ENCODE measurements around the gene PCDH18. TPM values are rescaled to one million over a fixed set of nuclear protein-coding genes. Genes with fewer than 3 reads are reported as not detected.
"Not testable (repeated sequence)": the region's sequence is repeated elsewhere in the genome, so short reads cannot be mapped to it uniquely, and the experiment has no call there.

The PCDH18 gene
- total and polyA plus RNA-seq, 4 donors, result 0.89 to 7.7 (median 2.3) TPM

- Histone ChIP-seq H3K36me3 (ENCODE audit: control insufficient read depth in 4 of 4, insufficient read depth in 3 of 4, low read depth in 1 of 4, low read length in 3 of 4) (no peaks in the 10 kb centered on the region), H3K4me1 (ENCODE audit: control insufficient read depth in 4 of 4, insufficient read depth in 4 of 4, low read length in 3 of 4) (no peaks in the 10 kb centered on the region), H3K27me3 (ENCODE audit: control insufficient read depth in 4 of 4, insufficient read depth in 4 of 4, low read length in 3 of 4) (no peaks in the 10 kb centered on the region), H3K9me3 (ENCODE audit: control insufficient read depth in 4 of 4, low read length in 3 of 4) (no peaks in the 10 kb centered on the region), H3K9ac (ENCODE audit: low read depth in 1 of 2, low read length in 2 of 2) (no peak overlapping the region), H3K27ac (ENCODE audit: low read depth in 1 of 2, low read length in 2 of 2) (no peak overlapping the region), H3K4me3 (ENCODE audit: low read depth in 1 of 3, low read length in 3 of 3) (no peak overlapping the region)
- TF ChIP-seq EGR1 (IDR thresholded peaks at IDR 0.05; ENCODE audit: low read depth in 2 of 2) (no peak), JUND (IDR thresholded peaks at IDR 0.05) (no peak), TAF1 (conservative IDR thresholded peaks at IDR 0.05) (no peak), SP1 (IDR thresholded peaks at IDR 0.05) (no peak), ZBTB33 (IDR thresholded peaks at IDR 0.05) (no peak), HNF4A (conservative IDR thresholded peaks at IDR 0.05) (no peak), CTCF (IDR thresholded peaks at IDR 0.05; ENCODE audit: low read depth, low read length, missing input control) (no peak), MAX (IDR thresholded peaks at IDR 0.05) (no peak), HNF4G (IDR thresholded peaks at IDR 0.05) (no peak)
- no peak for DNase-seq (ENCODE audit: low spot score)
Measured at GRCh38 chr4:137540356-137540755, 8.1 kb upstream of the PCDH18 start.

- no peak for TF ChIP-seq HNF4A (conservative IDR thresholded peaks at IDR 0.05)
- no peak for TF ChIP-seq RXRA (IDR thresholded peaks at IDR 0.05)
- no peak for TF ChIP-seq REST (IDR thresholded peaks at IDR 0.05)
- no peak for TF ChIP-seq YY1 (IDR thresholded peaks at IDR 0.05)
- no peaks in the 10 kb centered on the region for H3K36me3 ChIP-seq (ENCODE audit: control insufficient read depth in 4 of 4, insufficient read depth in 3 of 4, low read depth in 1 of 4, low read length in 3 of 4)
- no peak for DNase-seq (ENCODE audit: low spot score)
- H3K9ac ChIP-seq (ENCODE audit: low read depth in 1 of 2, low read length in 2 of 2), result no peak overlapping the region
- no peaks in the 10 kb centered on the region for H3K4me1 ChIP-seq (ENCODE audit: control insufficient read depth in 4 of 4, insufficient read depth in 4 of 4, low read length in 3 of 4)
- H3K4me3 ChIP-seq (ENCODE audit: low read depth in 1 of 3, low read length in 3 of 3), result no peak overlapping the region
- H3K27ac ChIP-seq (ENCODE audit: low read depth in 1 of 2, low read length in 2 of 2), result no peak overlapping the region
- no peaks in the 10 kb centered on the region for H3K27me3 ChIP-seq (ENCODE audit: control insufficient read depth in 4 of 4, insufficient read depth in 4 of 4, low read length in 3 of 4)
- 73% methylated on average over 4 of the region's 4 CpGs for WGBS
- no peaks in the 10 kb centered on the region for H3K9me3 ChIP-seq (ENCODE audit: control insufficient read depth in 4 of 4, low read length in 3 of 4)
Measured at GRCh38 chr4:137538526-137538925, 6.2 kb upstream of the PCDH18 start.

- H3K27me3 ChIP-seq (ENCODE audit: control insufficient read depth in 4 of 4, insufficient read depth in 4 of 4, low read length in 3 of 4); H3K4me3 ChIP-seq (ENCODE audit: low read depth in 1 of 3, low read length in 3 of 3); DNase-seq (ENCODE audit: low spot score); H3K4me1 ChIP-seq (ENCODE audit: control insufficient read depth in 4 of 4, insufficient read depth in 4 of 4, low read length in 3 of 4); H3K27ac ChIP-seq (ENCODE audit: low read depth in 1 of 2, low read length in 2 of 2); H3K9me3 ChIP-seq (ENCODE audit: control insufficient read depth in 4 of 4, low read length in 3 of 4); H3K9ac ChIP-seq (ENCODE audit: low read depth in 1 of 2, low read length in 2 of 2); H3K36me3 ChIP-seq (ENCODE audit: control insufficient read depth in 4 of 4, insufficient read depth in 3 of 4, low read depth in 1 of 4, low read length in 3 of 4): not testable (repeated sequence)
- 89% methylated on average over 3 of the region's 3 CpGs for WGBS
Measured at GRCh38 chr4:137537807-137538206, 5.5 kb upstream of the PCDH18 start.

Measured in liver (tissue), 9 donors.